Measurements from ENCODE around the gene CDK2AP2.

GRCh38 chr11:67503119-67504004 is 4.6 kb downstream of the CDK2AP2 start:
- TF ChIP-seq POLR2A (IDR thresholded peaks at IDR 0.05; ENCODE audit: extremely low read depth, insufficient read length) (no peak), CTCF (IDR thresholded peaks at IDR 0.05; ENCODE audit: low read depth, low read length) (no peak), MYC (IDR thresholded peaks at IDR 0.05; ENCODE audit: low read depth, low read length) (no peak), MAX (IDR thresholded peaks at IDR 0.05; ENCODE audit: low read depth, low read length) (no peak)
